ENCODE measurements around the gene DDX28. TPM values are rescaled to one million over a fixed set of nuclear protein-coding genes. Genes with fewer than 3 reads are reported as not detected.

The DDX28 gene
- total and polyA plus RNA-seq, 10 of the 15 experiments (the other 5 are each of a cell fraction or from before 2014, with no cell fraction given): 3.6 to 40.4 (median 20.0) TPM

DNA sequence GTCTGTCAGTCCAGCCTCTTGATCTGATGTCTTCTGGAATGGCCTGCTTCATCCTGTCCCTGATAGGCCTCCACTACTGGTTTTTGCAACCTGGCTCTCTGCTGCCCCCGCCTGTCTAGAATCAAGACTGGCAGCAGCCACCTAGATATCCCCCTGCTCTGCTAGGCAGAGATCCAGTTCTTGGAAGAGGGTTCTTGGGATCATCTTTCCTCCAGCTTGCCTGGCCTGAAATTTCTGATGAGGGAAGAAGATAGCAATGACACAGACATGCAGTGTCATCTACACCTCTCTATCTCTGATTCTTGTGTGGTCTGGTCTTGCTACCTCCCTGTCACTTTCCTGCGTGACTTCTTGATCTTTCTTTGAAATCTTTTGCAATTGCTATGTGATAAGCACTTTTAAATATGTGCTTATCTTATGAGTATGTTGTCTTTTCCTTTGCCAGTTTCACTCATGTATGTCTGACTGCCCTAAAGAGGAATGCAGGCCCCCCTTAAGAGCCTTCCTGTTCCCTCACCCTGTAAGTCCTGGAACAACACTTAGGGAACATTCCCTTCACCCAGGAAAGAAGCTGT is 41.8 kb upstream of the DDX28 start (continued):
- TF ChIP-seq CEBPB (IDR thresholded peaks at IDR 0.05; ENCODE audit: borderline replicate concordance in 1 of 2, low read depth in 2 of 2, low read length in 2 of 2) (no peak), JUND (IDR thresholded peaks at IDR 0.05; ENCODE audit: low read depth, low read length) (no peak), SMC3 (IDR thresholded peaks at IDR 0.05; ENCODE audit: borderline replicate concordance, low read length) (peak; percentile 55; the same call in 1 of the 2 replicates), NFIC (IDR thresholded peaks at IDR 0.05; ENCODE audit: low read depth, low read length) (no peak), GABPA (IDR thresholded peaks at IDR 0.05; ENCODE audit: low read depth) (no peak), NBN (IDR thresholded peaks at IDR 0.05) (0 out of 2 replicates have a peak, but pooled peaks have one; percentile 20), RELA (IDR thresholded peaks at IDR 0.05; ENCODE audit: borderline replicate concordance, partially characterized antibody) (peak; percentile 57), NFYA (IDR thresholded peaks at IDR 0.05; ENCODE audit: borderline replicate concordance, low read depth, low read length) (no peak)
- TF ChIP-seq, protein P1, sequence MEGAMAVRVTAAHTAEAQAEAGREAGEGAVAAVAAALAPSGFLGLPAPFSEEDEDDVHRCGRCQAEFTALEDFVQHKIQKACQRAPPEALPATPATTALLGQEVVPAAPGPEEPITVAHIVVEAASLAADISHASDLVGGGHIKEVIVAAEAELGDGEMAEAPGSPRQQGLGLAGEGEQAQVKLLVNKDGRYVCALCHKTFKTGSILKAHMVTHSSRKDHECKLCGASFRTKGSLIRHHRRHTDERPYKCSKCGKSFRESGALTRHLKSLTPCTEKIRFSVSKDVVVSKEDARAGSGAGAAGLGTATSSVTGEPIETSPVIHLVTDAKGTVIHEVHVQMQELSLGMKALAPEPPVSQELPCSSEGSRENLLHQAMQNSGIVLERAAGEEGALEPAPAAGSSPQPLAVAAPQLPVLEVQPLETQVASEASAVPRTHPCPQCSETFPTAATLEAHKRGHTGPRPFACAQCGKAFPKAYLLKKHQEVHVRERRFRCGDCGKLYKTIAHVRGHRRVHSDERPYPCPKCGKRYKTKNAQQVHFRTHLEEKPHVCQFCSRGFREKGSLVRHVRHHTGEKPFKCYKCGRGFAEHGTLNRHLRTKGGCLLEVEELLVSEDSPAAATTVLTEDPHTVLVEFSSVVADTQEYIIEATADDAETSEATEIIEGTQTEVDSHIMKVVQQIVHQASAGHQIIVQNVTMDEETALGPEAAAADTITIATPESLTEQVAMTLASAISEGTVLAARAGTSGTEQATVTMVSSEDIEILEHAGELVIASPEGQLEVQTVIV (IDR thresholded peaks at IDR 0.05; ENCODE audit: borderline replicate concordance, partially characterized antibody): no peak
- TF ChIP-seq, protein P2, sequence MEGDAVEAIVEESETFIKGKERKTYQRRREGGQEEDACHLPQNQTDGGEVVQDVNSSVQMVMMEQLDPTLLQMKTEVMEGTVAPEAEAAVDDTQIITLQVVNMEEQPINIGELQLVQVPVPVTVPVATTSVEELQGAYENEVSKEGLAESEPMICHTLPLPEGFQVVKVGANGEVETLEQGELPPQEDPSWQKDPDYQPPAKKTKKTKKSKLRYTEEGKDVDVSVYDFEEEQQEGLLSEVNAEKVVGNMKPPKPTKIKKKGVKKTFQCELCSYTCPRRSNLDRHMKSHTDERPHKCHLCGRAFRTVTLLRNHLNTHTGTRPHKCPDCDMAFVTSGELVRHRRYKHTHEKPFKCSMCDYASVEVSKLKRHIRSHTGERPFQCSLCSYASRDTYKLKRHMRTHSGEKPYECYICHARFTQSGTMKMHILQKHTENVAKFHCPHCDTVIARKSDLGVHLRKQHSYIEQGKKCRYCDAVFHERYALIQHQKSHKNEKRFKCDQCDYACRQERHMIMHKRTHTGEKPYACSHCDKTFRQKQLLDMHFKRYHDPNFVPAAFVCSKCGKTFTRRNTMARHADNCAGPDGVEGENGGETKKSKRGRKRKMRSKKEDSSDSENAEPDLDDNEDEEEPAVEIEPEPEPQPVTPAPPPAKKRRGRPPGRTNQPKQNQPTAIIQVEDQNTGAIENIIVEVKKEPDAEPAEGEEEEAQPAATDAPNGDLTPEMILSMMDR (IDR thresholded peaks at IDR 0.05 in 2 of 3, conservative IDR thresholded peaks at IDR 0.05 in 1 of 3; ENCODE audit: control insufficient read depth in 2 of 3, extremely low read depth in 1 of 3, insufficient read depth in 1 of 3, low read depth in 3 of 3, low read length in 3 of 3): peak; percentile 87 to 88 (median 87)
- TF ChIP-seq, protein P3, sequence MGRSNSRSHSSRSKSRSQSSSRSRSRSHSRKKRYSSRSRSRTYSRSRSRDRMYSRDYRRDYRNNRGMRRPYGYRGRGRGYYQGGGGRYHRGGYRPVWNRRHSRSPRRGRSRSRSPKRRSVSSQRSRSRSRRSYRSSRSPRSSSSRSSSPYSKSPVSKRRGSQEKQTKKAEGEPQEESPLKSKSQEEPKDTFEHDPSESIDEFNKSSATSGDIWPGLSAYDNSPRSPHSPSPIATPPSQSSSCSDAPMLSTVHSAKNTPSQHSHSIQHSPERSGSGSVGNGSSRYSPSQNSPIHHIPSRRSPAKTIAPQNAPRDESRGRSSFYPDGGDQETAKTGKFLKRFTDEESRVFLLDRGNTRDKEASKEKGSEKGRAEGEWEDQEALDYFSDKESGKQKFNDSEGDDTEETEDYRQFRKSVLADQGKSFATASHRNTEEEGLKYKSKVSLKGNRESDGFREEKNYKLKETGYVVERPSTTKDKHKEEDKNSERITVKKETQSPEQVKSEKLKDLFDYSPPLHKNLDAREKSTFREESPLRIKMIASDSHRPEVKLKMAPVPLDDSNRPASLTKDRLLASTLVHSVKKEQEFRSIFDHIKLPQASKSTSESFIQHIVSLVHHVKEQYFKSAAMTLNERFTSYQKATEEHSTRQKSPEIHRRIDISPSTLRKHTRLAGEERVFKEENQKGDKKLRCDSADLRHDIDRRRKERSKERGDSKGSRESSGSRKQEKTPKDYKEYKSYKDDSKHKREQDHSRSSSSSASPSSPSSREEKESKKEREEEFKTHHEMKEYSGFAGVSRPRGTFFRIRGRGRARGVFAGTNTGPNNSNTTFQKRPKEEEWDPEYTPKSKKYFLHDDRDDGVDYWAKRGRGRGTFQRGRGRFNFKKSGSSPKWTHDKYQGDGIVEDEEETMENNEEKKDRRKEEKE (IDR thresholded peaks at IDR 0.05): no peak
- TF ChIP-seq, protein P4, sequence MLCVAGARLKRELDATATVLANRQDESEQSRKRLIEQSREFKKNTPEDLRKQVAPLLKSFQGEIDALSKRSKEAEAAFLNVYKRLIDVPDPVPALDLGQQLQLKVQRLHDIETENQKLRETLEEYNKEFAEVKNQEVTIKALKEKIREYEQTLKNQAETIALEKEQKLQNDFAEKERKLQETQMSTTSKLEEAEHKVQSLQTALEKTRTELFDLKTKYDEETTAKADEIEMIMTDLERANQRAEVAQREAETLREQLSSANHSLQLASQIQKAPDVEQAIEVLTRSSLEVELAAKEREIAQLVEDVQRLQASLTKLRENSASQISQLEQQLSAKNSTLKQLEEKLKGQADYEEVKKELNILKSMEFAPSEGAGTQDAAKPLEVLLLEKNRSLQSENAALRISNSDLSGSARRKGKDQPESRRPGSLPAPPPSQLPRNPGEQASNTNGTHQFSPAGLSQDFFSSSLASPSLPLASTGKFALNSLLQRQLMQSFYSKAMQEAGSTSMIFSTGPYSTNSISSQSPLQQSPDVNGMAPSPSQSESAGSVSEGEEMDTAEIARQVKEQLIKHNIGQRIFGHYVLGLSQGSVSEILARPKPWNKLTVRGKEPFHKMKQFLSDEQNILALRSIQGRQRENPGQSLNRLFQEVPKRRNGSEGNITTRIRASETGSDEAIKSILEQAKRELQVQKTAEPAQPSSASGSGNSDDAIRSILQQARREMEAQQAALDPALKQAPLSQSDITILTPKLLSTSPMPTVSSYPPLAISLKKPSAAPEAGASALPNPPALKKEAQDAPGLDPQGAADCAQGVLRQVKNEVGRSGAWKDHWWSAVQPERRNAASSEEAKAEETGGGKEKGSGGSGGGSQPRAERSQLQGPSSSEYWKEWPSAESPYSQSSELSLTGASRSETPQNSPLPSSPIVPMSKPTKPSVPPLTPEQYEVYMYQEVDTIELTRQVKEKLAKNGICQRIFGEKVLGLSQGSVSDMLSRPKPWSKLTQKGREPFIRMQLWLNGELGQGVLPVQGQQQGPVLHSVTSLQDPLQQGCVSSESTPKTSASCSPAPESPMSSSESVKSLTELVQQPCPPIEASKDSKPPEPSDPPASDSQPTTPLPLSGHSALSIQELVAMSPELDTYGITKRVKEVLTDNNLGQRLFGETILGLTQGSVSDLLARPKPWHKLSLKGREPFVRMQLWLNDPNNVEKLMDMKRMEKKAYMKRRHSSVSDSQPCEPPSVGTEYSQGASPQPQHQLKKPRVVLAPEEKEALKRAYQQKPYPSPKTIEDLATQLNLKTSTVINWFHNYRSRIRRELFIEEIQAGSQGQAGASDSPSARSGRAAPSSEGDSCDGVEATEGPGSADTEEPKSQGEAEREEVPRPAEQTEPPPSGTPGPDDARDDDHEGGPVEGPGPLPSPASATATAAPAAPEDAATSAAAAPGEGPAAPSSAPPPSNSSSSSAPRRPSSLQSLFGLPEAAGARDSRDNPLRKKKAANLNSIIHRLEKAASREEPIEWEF (IDR thresholded peaks at IDR 0.05; ENCODE audit: insufficient replicate concordance, low read depth, low read length): no peak
- TF ChIP-seq, protein P5, sequence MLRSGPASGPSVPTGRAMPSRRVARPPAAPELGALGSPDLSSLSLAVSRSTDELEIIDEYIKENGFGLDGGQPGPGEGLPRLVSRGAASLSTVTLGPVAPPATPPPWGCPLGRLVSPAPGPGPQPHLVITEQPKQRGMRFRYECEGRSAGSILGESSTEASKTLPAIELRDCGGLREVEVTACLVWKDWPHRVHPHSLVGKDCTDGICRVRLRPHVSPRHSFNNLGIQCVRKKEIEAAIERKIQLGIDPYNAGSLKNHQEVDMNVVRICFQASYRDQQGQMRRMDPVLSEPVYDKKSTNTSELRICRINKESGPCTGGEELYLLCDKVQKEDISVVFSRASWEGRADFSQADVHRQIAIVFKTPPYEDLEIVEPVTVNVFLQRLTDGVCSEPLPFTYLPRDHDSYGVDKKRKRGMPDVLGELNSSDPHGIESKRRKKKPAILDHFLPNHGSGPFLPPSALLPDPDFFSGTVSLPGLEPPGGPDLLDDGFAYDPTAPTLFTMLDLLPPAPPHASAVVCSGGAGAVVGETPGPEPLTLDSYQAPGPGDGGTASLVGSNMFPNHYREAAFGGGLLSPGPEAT (IDR thresholded peaks at IDR 0.05; ENCODE audit: low read depth): no peak

All from GM12878 (cell line).